ENCODE measurements around the gene FAM168A.

GRCh38 chr11:73360743-73361369 lies 237.1 kb downstream of the FAM168A start:
- TF ChIP-seq CTCF (optimal IDR thresholded peaks at IDR 0.05 in 1 of 3, IDR thresholded peaks at IDR 0.05 in 1 of 3, conservative IDR thresholded peaks at IDR 0.05 in 1 of 3; ENCODE audit: extremely low read depth in 1 of 3, insufficient read depth in 2 of 3, low read length in 3 of 3), result no peak
- no peak for TF ChIP-seq EZH2 (IDR thresholded peaks at IDR 0.05; ENCODE audit: low read length)

Data from keratinocyte (primary cell).